Endothelial cell (in vitro differentiated cells): ENCODE data around the gene CRYGS. TPM values are rescaled to one million over a fixed set of nuclear protein-coding genes. Genes with fewer than 3 reads are reported as not detected.

Experiments used
- DNase-seq: peaks from one replicate; pipeline ENCODE4 v3.0.0; 2021; ENCODE audit warnings: low spot score
- H3K27ac Mint-ChIP-seq: one replicate; pipeline ENCODE4 v1.8.0; 2021; ENCODE audit warnings: mixed read lengths, inconsistent platforms; ENCODE audit not compliant: unreplicated experiment
- H3K27me3 Mint-ChIP-seq: one replicate; pipeline ENCODE4 v1.8.0; 2021; ENCODE audit warnings: mild to moderate bottlenecking, moderate library complexity, mixed read lengths, inconsistent platforms; ENCODE audit not compliant: unreplicated experiment
- H3K36me3 Mint-ChIP-seq: one replicate; pipeline ENCODE4 v1.8.0; 2021; ENCODE audit warnings: mild to moderate bottlenecking, low read depth, mixed read lengths, inconsistent platforms; ENCODE audit not compliant: unreplicated experiment
- H3K4me1 Mint-ChIP-seq: one replicate; pipeline ENCODE4 v1.8.0; 2021; ENCODE audit warnings: mild to moderate bottlenecking, mixed read lengths, inconsistent platforms; ENCODE audit not compliant: unreplicated experiment
- H3K4me3 Mint-ChIP-seq: one replicate; pipeline ENCODE4 v1.8.0; 2021; ENCODE audit warnings: mild to moderate bottlenecking, mixed read lengths, inconsistent platforms; ENCODE audit not compliant: unreplicated experiment
- H3K9me3 Mint-ChIP-seq: one replicate; pipeline ENCODE4 v1.8.0; 2021; ENCODE audit warnings: mixed read lengths, inconsistent platforms; ENCODE audit not compliant: unreplicated experiment
- CTCF ChIP-seq: fragments of 200-600 bp; sonication (generic); IDR thresholded peaks from one replicate; pipeline ENCODE4 v1.5.0; 2021; ENCODE audit warnings: antibody characterized with exemption; ENCODE audit not compliant: unreplicated experiment
- total RNA-seq: library from RNA; stranded (reverse); fragmentation: NEBNext Ultra II Directional; extraction: Animal tissue kit (Norgen Biotek cat#: 25700); gene quantifications from one replicate; pipeline ENCODE4 v1.2.1, GENCODE V29; 2021; ENCODE audit not compliant: unreplicated experiment

CRYGS gene
- total RNA-seq, 1 donor from 2014 or later = 5.8 TPM

DNA sequence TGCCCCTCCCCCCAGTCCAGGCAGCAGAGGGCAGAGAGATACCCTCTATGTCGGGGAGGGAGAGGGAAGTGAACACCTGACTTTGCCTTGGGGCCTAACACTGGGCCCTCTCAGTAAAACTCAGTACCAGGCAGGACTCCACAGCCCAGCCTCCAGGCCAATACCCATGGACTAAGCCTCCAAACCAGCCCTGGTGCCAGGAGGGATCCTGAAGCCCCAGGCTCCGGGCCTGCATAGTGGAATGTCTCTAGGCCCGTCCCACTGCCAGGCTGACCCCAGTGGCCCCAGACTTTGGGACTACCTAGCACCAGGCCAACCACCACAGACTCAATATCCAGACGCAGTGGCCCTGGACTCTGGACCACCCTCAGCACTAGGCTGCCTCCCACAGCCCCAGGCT, 46.6 kb downstream of the CRYGS start:
- Mint-ChIP-seq H3K27ac (no peak overlapping the region), H3K27me3 (peaks cover 1% of the 10 kb centered on the region), H3K4me1 (peaks cover 6% of the 10 kb centered on the region), H3K9me3 (no peaks in the 10 kb centered on the region), H3K4me3 (no peak overlapping the region), H3K36me3 (no peaks in the 10 kb centered on the region)
- DNase-seq = no peak
- TF ChIP-seq CTCF = no peak

GRCh38 chr3:186496635-186497034, 47.5 kb downstream of the CRYGS start:
- Mint-ChIP-seq H3K4me1 (peaks cover 4% of the 10 kb centered on the region), H3K27ac (no peak overlapping the region), H3K36me3 (no peaks in the 10 kb centered on the region), H3K27me3 (peaks cover 1% of the 10 kb centered on the region), H3K9me3 (no peaks in the 10 kb centered on the region), H3K4me3 (no peak overlapping the region)
- DNase-seq = no peak
- TF ChIP-seq CTCF = no peak

GRCh38 chr3:186496016-186496415, 48.2 kb downstream of the CRYGS start:
- Mint-ChIP-seq H3K36me3 (no peaks in the 10 kb centered on the region), H3K9me3 (no peaks in the 10 kb centered on the region), H3K27me3 (peaks cover 3% of the 10 kb centered on the region), H3K4me3 (no peak overlapping the region), H3K27ac (no peak overlapping the region), H3K4me1 (peaks cover 4% of the 10 kb centered on the region)
- no peak for DNase-seq
- no peak for TF ChIP-seq CTCF

- no peak for TF ChIP-seq CTCF
- no peak overlapping the region for H3K27ac Mint-ChIP-seq
- H3K36me3 Mint-ChIP-seq = no peaks in the 10 kb centered on the region
- no peak overlapping the region for H3K4me3 Mint-ChIP-seq
- peaks cover 3% of the 10 kb centered on the region for H3K27me3 Mint-ChIP-seq
- peaks cover 4% of the 10 kb centered on the region for H3K4me1 Mint-ChIP-seq
- H3K9me3 Mint-ChIP-seq = no peaks in the 10 kb centered on the region
- DNase-seq = no peak
These were observed 50.5 kb downstream of the CRYGS start for GRCh38 chr3:186493525-186494255.

- no peak for TF ChIP-seq CTCF
- Mint-ChIP-seq H3K36me3 (no peaks in the 10 kb centered on the region), H3K27me3 (peaks cover 3% of the 10 kb centered on the region), H3K4me1 (peaks cover 4% of the 10 kb centered on the region), H3K27ac (no peak overlapping the region), H3K9me3 (no peaks in the 10 kb centered on the region), H3K4me3 (no peak overlapping the region)
- no peak for DNase-seq
These were observed 51.7 kb downstream of the CRYGS start for GRCh38 chr3:186492385-186492984.
